AG04450 (cell line): ENCODE results near the gene PTPN1. TPM values are rescaled to one million over a fixed set of nuclear protein-coding genes. Genes with fewer than 3 reads are reported as not detected.

Source experiments
- CTCF ChIA-PET: fragments of 300-600, 350-600 bp; formaldehyde crosslinking; extraction: SDS; loops from one replicate; lab custom pipeline; 2022; ENCODE audit warnings: antibody characterized with exemption, inconsistent platforms; lab: Charles Lee
- POLR2A ChIA-PET: fragments of 350-600 bp; formaldehyde crosslinking; extraction: SDS; loops from one replicate; lab custom pipeline; 2021; ENCODE audit warnings: antibody characterized with exemption, inconsistent platforms; lab: Yijun Ruan, JAX
- DNase-seq: peaks from one replicate; pipeline ENCODE4 v3.0.0-alpha.2; 2011; ENCODE audit warnings: low read depth, low spot score
- H3K27ac ChIP-seq: one replicate; pipeline ENCODE4 v1.5.1; 2012; ENCODE audit warnings: low read depth, low read length, control low read depth
- H3K27me3 ChIP-seq: one replicate; pipeline ENCODE4 v1.6.0; 2012; ENCODE audit warnings: low read length; ENCODE audit not compliant: control insufficient read depth, insufficient read depth
- H3K4me3 ChIP-seq: 2 replicates; pipeline ENCODE4 v1.5.1; 2011; ENCODE audit warnings: mild to moderate bottlenecking, low read depth, low read length, control low read depth
- H3K9me3 ChIP-seq: 2 replicates; pipeline ENCODE4 v1.5.1; 2012; ENCODE audit warnings: low read length; ENCODE audit not compliant: control insufficient read depth, insufficient read depth
- polyA plus RNA-seq: library from polyadenylated mRNA; depleted of rRNA; stranded (reverse); fragments of >200 nt; gene quantifications from 2 replicates; pipeline ENCODE4 v1.2.3, GENCODE V29; 2011
- TF ChIP-seq, protein P1 (sequence below): IDR thresholded peaks from 2 replicates; pipeline ENCODE4 v1.5.1; 2011; ENCODE audit warnings: low read depth, low read length, control low read depth, inconsistent platforms

Gene PTPN1
- polyA plus RNA-seq, 1 experiment, result 54.7 TPM

GRCh38 chr20:50575865-50576720, 65.9 kb downstream of the PTPN1 start:
- H3K4me3 ChIP-seq, result no peak overlapping the region
- peak overlapping the region; percentile 31 for H3K27ac ChIP-seq
- H3K9me3 ChIP-seq, result no peaks in the 10 kb centered on the region; the same call in 1 of the 2 replicates
- DNase-seq, result no peak
- no peaks in the 10 kb centered on the region for H3K27me3 ChIP-seq
- CTCF ChIA-PET, result interaction anchor here (0.5 to 3.3 kb wide), 17 partner anchors 9 to 399 kb away, joined by 3 to 11 read pairs (median 4); no protein-coding TSS in a partner anchor
- TF ChIP-seq, protein P1, sequence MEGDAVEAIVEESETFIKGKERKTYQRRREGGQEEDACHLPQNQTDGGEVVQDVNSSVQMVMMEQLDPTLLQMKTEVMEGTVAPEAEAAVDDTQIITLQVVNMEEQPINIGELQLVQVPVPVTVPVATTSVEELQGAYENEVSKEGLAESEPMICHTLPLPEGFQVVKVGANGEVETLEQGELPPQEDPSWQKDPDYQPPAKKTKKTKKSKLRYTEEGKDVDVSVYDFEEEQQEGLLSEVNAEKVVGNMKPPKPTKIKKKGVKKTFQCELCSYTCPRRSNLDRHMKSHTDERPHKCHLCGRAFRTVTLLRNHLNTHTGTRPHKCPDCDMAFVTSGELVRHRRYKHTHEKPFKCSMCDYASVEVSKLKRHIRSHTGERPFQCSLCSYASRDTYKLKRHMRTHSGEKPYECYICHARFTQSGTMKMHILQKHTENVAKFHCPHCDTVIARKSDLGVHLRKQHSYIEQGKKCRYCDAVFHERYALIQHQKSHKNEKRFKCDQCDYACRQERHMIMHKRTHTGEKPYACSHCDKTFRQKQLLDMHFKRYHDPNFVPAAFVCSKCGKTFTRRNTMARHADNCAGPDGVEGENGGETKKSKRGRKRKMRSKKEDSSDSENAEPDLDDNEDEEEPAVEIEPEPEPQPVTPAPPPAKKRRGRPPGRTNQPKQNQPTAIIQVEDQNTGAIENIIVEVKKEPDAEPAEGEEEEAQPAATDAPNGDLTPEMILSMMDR, result peak; percentile 81
- POLR2A ChIA-PET, result interaction anchor here (0.6 kb wide), 1 partner anchor 36 kb away, joined by 7 read pairs; no protein-coding TSS in a partner anchor

DNA sequence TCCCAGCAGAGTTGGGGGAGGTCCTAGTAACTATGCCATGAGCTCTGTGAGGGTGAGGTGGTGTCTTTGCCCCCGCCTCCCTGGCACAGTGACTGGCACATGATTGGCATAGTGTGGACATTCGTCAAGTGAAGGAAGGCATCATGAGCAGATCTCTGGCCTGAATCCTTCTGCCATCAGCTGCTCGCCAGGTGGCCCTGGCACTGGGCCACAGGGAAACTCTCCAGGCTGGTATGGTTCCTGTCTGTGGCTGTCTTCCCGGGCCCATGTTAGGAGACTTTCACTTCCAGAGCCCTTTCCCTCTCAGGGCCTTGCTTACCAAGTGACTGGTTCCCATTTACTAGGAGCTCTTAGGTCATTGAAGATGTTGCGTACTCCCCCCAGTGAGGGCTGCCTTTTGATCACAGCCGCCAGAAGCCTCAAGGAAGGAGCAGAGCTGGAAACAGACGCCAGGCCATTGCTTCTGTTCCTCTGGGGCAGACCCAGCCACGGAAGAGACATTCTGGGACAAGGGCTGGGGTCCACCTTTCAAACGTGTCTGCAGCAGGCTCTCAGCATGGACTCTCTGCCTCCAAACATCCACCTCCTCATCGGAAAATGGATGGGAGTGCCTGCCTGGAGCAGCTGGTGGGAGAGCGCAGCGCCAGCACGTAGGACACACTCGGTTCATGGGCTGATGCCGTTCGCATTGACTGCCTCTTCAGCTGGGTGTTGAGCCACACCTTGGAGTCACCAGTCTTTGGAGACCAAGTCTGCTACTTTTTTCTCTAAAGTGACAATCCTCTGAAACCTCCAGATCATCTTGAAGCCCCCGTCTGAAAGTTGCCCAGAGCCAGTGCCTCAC, 67.2 kb downstream of the PTPN1 start:
- no peak for DNase-seq
- POLR2A ChIA-PET, result interaction anchor here (0.6 kb wide), 1 partner anchor 34 kb away, joined by 7 read pairs; no protein-coding TSS in a partner anchor
- CTCF ChIA-PET, result interaction anchor here (0.7 to 1.7 kb wide), 4 partner anchors 113 to 390 kb away, joined by 3 to 5 read pairs (median 4); no protein-coding TSS in a partner anchor
- TF ChIP-seq, protein P1, result no peak
- Histone ChIP-seq H3K4me3 (no peak overlapping the region), H3K9me3 (no peaks in the 10 kb centered on the region; the same call in 1 of the 2 replicates), H3K27me3 (no peaks in the 10 kb centered on the region), H3K27ac (no peak overlapping the region)

DNA sequence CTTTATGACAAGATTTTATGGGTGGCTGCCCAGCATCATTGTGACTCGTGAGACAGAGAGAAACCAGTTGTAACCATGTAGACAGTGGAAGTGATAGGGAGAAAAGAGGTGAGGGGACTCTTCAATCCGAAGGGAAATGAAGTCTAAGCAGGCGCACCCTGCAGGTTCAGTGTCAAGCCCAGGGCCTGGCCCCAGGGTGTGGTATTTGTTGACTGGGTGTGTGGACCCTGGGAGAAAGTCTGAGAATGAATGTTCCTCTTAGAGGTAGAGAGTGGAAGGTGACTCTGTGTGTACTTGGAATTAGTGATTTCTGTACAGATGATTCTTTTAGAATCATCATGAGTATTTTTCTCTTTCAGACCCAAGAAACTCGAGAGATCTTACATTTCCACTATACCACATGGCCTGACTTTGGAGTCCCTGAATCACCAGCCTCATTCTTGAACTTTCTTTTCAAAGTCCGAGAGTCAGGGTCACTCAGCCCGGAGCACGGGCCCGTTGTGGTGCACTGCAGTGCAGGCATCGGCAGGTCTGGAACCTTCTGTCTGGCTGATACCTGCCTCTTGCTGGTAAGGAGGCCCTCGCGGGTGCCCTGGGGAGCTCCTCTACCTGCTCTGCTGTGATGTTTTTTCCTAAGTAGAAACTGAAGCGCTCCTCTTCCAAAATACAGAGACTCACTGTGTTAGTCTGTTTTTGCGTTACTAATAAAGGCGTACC, 68.0 kb downstream of the PTPN1 start:
- no peak for DNase-seq
- Histone ChIP-seq H3K9me3 (no peaks in the 10 kb centered on the region; the same call in 1 of the 2 replicates), H3K4me3 (no peak overlapping the region), H3K27me3 (no peaks in the 10 kb centered on the region), H3K27ac (no peak overlapping the region)
- ChIA-PET CTCF (interaction anchor here (2.4 kb wide), 1 partner anchor 171 kb away, joined by 7 read pairs; no protein-coding TSS in a partner anchor), POLR2A (interaction anchor here (0.5 kb wide), 1 partner anchor 117 kb away, joined by 3 read pairs; no protein-coding TSS in a partner anchor)
- TF ChIP-seq, protein P1, result no peak

DNA sequence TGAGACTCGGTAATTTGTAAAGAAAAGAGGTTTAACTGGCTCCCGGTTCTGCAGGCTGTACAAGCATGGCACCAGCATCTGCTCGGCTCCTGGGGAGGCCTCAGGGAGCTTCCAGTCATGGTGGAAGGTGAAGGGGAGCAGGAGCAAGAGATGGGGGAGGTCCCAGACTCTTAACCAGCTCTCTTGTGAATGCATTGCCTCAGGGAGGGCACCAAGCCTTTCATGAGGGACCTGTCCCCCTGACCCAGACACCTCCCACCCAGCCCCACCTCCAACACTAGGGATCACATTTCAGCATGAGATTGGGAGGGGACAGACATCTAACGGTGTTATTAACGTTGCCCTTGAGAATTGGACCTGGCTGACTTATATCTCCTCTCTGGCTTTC, 68.6 kb downstream of the PTPN1 start:
- ChIA-PET POLR2A (interaction anchor here (0.5 kb wide), 1 partner anchor 117 kb away, joined by 3 read pairs; no protein-coding TSS in a partner anchor), CTCF (interaction anchor here (0.8 to 2.4 kb wide), 7 partner anchors 10 to 391 kb away, joined by 3 to 8 read pairs (median 4); no protein-coding TSS in a partner anchor)
- H3K9me3 ChIP-seq, result no peaks in the 10 kb centered on the region; the same call in 1 of the 2 replicates
- H3K4me3 ChIP-seq, result no peak overlapping the region
- no peaks in the 10 kb centered on the region for H3K27me3 ChIP-seq
- H3K27ac ChIP-seq, result no peak overlapping the region
- TF ChIP-seq, protein P1, result no peak
- DNase-seq, result no peak
